Measurements from ENCODE around the gene HLA-A.
"Not testable (repeated sequence)": the region's sequence is repeated elsewhere in the genome, so short reads cannot be mapped to it uniquely, and the experiment has no call there.

HLA-A gene

DNA sequence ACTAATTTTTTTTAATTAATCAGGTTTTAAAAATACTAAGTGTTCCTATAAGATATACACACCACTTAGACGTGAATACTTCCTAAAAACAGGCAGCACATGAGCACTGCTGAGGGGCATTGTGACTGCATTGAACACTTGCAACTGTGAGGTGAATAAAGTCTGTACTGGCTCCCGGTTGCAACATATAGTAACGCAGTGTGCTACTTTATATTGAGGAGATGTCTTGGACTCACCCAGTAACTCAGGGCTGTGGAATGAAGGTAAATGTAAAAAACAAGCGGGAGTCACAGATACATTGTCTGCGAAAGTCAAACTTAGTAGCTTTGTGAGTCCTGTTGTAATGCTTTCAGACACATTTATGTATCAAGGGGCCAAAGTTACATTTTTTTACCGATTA, 17.0 kb upstream of the HLA-A start:
- no peak overlapping the region for H3K27ac ChIP-seq
- no peak for TF ChIP-seq ZFX (IDR thresholded peaks at IDR 0.05; ENCODE audit: borderline replicate concordance)
- TF ChIP-seq, protein P1, sequence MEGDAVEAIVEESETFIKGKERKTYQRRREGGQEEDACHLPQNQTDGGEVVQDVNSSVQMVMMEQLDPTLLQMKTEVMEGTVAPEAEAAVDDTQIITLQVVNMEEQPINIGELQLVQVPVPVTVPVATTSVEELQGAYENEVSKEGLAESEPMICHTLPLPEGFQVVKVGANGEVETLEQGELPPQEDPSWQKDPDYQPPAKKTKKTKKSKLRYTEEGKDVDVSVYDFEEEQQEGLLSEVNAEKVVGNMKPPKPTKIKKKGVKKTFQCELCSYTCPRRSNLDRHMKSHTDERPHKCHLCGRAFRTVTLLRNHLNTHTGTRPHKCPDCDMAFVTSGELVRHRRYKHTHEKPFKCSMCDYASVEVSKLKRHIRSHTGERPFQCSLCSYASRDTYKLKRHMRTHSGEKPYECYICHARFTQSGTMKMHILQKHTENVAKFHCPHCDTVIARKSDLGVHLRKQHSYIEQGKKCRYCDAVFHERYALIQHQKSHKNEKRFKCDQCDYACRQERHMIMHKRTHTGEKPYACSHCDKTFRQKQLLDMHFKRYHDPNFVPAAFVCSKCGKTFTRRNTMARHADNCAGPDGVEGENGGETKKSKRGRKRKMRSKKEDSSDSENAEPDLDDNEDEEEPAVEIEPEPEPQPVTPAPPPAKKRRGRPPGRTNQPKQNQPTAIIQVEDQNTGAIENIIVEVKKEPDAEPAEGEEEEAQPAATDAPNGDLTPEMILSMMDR (IDR thresholded peaks at IDR 0.05): no peak

DNA sequence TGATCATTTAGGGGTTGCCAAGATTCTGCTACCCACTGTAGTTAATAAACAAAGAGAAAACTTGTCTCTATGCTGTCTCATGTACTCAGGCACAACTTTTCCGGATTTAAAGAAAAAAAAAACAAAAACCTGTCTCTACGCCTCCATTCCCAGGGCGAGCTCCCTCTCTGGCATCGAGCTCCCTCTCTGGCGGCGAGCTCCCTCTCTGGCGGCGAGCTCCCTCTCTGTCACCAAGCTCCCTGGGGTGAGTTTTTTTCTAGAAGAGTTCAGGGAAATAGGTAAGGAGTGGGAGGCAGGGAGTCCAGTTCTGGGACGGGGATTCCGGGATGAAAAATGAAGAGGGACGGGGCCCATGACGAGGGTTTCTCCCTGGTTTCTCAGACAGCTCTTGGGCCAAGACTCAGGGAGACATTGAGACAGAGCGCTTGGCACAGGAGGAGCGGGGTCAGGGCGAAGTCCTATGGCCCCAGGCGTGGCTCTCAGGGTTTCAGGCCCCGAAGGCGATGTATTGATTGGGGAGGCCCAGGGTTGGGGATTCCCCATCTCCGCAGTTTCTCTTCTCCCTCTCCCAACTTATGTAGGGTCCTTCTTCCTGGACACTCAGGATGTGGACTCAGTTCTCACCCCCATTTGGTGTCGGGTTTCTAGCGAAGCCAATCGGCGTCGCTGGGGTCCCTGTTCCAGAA, 16.5 kb upstream of the HLA-A start:
- no peak overlapping the region for H3K27ac ChIP-seq
- TF ChIP-seq, protein P1 (IDR thresholded peaks at IDR 0.05): no peak
- no peak for TF ChIP-seq ZFX (IDR thresholded peaks at IDR 0.05; ENCODE audit: borderline replicate concordance)

DNA sequence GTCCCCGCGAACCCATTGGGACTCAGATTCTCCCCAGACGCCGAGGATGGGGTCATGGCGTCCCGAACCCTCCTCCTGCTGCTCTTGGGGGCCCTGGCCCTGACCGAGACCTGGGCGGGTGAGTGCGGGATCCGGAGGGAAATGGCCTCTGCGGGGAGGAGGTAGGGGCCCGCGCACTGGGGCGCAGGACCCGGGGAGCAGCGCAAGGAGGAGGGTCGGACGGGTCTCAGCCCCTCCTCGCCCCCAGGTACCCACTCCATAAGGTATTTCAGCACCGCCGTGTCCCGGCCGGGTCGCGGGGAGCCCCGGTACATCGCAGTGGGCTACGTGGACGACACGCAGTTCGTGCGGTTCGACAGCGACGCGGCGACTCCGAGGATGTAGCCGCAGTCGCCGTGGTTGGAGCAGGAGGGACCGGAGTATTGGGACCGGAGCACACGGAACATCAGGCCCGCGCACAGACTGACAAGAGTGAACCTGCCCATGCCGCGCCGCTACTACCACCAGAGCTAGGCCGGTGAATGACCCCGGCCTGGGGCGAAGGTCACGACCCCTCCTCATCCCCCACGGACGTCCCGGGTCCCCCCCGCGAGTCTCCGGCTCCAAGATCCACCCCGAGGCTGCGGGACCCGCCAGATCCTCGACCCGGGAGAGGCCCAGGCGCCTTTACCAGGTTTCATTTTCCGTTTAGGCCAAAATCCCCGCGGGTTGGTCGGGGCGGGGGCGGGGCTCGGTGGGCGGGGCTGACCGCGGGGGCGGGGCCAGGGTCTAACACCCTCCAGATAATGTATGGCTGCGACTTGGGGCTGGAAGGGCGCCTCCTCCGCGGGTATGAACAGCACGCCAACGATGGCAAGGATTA, 15.7 kb upstream of the HLA-A start:
- TF ChIP-seq, protein P1 (IDR thresholded peaks at IDR 0.05): no peak
- no peak for TF ChIP-seq ZFX (IDR thresholded peaks at IDR 0.05; ENCODE audit: borderline replicate concordance)
- no peak overlapping the region for H3K27ac ChIP-seq

DNA sequence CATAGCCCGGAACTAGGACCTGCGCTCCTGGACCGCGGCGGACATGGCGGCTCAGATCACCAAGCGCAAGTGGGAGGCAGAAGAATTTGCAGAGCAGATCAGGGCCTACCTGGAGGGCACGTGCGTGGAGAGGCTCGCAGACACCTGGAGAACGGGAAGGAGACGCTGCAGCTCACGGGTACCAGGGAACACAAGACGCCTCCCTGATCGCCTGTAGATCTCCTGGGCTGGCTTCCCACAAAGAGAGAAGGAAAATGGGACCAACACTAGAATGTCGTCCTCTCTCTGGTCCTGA, 15.1 kb upstream of the HLA-A start:
- TF ChIP-seq, protein P1 (IDR thresholded peaks at IDR 0.05): no peak
- no peak for TF ChIP-seq ZFX (IDR thresholded peaks at IDR 0.05; ENCODE audit: borderline replicate concordance)
- no peak overlapping the region for H3K27ac ChIP-seq

DNA sequence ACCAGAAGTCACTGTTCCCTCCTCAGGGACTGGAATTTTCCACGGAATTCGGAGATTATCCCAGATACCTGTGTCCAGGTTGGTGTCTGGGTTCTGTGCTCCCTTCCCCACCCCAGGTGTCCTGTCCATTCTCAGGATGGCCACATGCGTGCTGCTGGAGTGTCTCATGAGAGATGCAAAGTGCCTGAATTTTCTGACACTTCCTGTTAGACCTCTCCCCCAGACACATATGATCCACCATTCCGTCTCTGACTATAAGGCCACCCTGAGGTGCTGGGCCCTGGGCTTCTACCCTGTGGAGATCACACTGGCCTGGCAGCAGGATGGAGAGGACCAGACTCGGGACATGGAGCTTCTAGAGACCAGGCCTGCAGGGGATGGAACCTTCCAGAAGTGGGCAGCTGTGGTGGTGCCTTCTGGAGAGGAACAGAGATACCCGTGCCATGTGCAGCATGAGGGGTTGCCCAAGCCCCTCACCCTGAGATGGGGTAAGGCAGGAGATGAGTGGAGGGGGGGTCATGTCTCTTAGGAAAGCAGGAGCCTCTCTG, 14.4 kb upstream of the HLA-A start:
- no peak overlapping the region for H3K27ac ChIP-seq
- no peak for TF ChIP-seq ZFX (IDR thresholded peaks at IDR 0.05; ENCODE audit: borderline replicate concordance)
- TF ChIP-seq, protein P1 (IDR thresholded peaks at IDR 0.05): no peak

DNA sequence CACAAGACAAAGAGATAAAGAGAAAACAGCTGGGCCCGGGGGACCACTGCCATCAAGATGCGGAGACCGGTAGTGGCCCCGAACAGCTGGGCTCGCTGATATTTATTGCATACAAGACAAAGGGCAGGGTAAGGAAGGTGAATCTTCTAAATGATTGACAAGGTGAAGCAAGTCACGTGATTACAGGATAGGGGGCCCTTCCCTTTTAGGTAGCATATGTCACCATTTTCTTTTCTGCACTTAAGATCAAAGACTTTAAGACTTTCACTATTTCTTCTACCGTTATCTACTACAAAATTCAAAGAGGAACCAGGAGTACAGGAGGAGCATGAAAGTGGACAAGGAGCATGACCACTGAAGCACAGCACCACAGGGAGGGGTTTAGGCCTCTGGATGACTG, 12.3 kb upstream of the HLA-A start:
- H3K27ac ChIP-seq: not testable (repeated sequence)

DNA sequence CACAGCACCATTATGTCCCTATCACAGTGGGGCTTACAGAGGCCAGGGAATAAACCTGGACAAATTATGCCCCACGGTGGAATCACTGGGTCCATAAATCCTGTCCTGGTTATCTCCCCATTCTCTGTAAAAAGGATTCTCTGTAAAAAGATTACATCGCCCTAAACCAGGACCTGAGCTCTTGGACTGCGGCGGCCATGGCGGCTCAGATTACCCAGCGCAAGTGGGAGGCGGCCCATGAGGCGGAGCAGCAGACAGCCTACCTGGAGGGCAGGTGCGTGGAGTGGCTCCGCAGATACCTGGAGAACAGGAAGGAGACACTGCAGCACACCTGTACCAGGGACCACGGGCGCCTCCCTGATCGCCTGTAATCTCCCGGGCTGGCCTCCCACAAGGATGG, 8.4 kb upstream of the HLA-A start:
- TF ChIP-seq, protein P1 (IDR thresholded peaks at IDR 0.05): no peak
- no peak for TF ChIP-seq ZFX (IDR thresholded peaks at IDR 0.05; ENCODE audit: borderline replicate concordance)
- H3K27ac ChIP-seq: no peak overlapping the region

Measured in 22Rv1 (cell line).